HG03039 (cell line): ENCODE measurements around the gene OSBPL5.

Experiments
- ATAC-seq: cut with Tn5 transposase; IDR thresholded peaks from one replicate; pipeline ENCODE4 v1.9.1; 2021; ENCODE audit warnings: mild to moderate bottlenecking, moderate library complexity; ENCODE audit not compliant: unreplicated experiment

OSBPL5 gene

GRCh38 chr11:3041699-3042441, 123.2 kb downstream of the OSBPL5 start:
- ATAC-seq = no peak

- ATAC-seq = no peak
These were observed 124.2 kb downstream of the OSBPL5 start for GRCh38 chr11:3040881-3041280.

- no peak for ATAC-seq
These were observed 127.2 kb downstream of the OSBPL5 start for GRCh38 chr11:3037945-3038271.
